Mesangial cell (primary cell): ENCODE data around the gene TUBA1C. TPM values are rescaled to one million over a fixed set of nuclear protein-coding genes. Genes with fewer than 3 reads are reported as not detected.

Experiments
- total RNA-seq: library from RNA; depleted of rRNA; stranded (reverse); fragments of >200 nt; gene quantifications from 2 replicates; pipeline ENCODE4 v1.2.3, GENCODE V29; 2015

TUBA1C gene
- 501 and 2,126 TPM in 2 replicates for total RNA-seq

DNA sequence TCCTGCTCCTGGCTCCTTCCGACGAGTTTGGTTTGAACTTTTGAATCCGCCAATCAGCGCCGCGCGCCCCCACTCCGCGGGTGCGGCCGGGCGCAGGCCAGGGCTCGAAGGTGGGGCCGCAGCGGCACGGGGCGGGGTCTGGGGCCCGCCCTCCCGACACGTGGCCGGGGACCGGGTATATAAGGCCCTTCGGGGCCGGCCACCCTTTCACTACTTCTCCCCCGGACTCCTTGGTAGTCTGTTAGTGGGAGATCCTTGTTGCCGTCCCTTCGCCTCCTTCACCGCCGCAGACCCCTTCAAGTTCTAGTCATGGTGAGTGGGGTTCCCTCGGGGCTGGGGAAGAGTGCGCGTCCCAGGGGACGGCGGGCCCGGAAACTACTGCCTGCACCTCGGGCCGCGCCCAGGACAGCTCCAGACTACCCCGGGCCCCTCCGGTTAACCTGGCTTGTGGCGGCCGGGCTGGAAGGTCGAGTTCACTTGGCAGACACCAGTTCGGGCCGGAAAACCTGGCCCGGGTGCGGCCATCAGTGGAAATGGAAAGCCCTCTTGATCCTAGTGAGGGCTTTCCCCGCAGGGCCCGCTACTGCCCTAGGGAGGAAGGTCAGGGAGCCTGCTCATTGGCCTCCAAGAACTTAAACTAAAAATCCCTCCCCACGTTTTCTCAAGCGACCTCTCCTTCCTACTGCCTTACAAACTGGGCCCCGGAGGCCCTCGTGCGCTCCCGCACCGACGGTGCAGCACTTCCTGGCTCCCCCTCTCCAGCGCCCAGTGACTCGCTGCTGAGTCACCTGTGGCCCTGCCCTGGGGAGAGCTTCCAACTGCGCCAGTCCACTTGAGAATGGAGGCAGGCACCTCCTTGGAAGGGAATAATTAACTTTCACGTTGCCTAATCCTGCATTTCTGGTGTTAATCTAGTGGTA, at the start of gene TUBA1C:
Gene TUBA1C (plus strand): TSS at position 210 of the 920 bp plus-strand sequence. CDS start 100 bp downstream, at position 310.

GRCh38 chr12:49295082-49295936, 30.4 kb downstream of the TUBA1C start, which contains the start of gene PRPH:
TSS of gene PRPH (plus strand) at chr12:49295147. CDS start at chr12:49295201, 54 bp downstream.

GRCh38 chr12:49322708-49323523, 58.0 kb downstream of the TUBA1C start, which contains the start of gene TROAP:
TSS of gene TROAP (plus strand) at chr12:49323255. CDS start at chr12:49323609, 354 bp downstream.

Other genes with a start within 250 kb of the TUBA1C start
- gene PRKAG1, start 246.3 kb upstream of the TUBA1C start, total RNA-seq: 48.6 and 49.3 TPM in 2 replicates
- gene KMT2D, start 204.3 kb upstream of the TUBA1C start, total RNA-seq: 23.3 and 38.3 TPM in 2 replicates
- gene RHEBL1, start 195.1 kb upstream of the TUBA1C start, total RNA-seq: 1.3 and 3.1 TPM in 2 replicates
- gene DHH, start 170.3 kb upstream of the TUBA1C start, total RNA-seq: 0.13 TPM in 1 of 2 replicates, not detected in the other
- gene LMBR1L, start 154.2 kb upstream of the TUBA1C start, total RNA-seq: 20.2 and 48.8 TPM in 2 replicates
- 649 and 4,423 TPM in 2 replicates for gene TUBA1B, start 133.7 kb upstream of the TUBA1C start, total RNA-seq
- gene TUBA1A, start 76.0 kb upstream of the TUBA1C start, total RNA-seq: 754 and 1,069 TPM in 2 replicates
- gene PRPH, start 30.1 kb downstream of the TUBA1C start, total RNA-seq: 1.5 TPM in 1 of 2 replicates, not detected in the other
- 2.5 and 46.4 TPM in 2 replicates for gene TROAP, start 58.2 kb downstream of the TUBA1C start, total RNA-seq
- gene C1QL4, start 72.1 kb downstream of the TUBA1C start, total RNA-seq: 0.13 and 0.16 TPM in 2 replicates
- gene DNAJC22, start 81.8 kb downstream of the TUBA1C start, total RNA-seq: 5.9 and 9.4 TPM in 2 replicates
- gene SPATS2, start 102.4 kb downstream of the TUBA1C start, total RNA-seq: 14.2 and 17.6 TPM in 2 replicates